ENCODE measurements around the gene PALLD. TPM values are rescaled to one million over a fixed set of nuclear protein-coding genes. Genes with fewer than 3 reads are reported as not detected.
"Not testable (repeated sequence)": the region's sequence is repeated elsewhere in the genome, so short reads cannot be mapped to it uniquely, and the experiment has no call there.

PALLD gene
- total RNA-seq, 3 donors from 2014 or later, result 0.94 to 2.4 (median 1.2) TPM

DNA sequence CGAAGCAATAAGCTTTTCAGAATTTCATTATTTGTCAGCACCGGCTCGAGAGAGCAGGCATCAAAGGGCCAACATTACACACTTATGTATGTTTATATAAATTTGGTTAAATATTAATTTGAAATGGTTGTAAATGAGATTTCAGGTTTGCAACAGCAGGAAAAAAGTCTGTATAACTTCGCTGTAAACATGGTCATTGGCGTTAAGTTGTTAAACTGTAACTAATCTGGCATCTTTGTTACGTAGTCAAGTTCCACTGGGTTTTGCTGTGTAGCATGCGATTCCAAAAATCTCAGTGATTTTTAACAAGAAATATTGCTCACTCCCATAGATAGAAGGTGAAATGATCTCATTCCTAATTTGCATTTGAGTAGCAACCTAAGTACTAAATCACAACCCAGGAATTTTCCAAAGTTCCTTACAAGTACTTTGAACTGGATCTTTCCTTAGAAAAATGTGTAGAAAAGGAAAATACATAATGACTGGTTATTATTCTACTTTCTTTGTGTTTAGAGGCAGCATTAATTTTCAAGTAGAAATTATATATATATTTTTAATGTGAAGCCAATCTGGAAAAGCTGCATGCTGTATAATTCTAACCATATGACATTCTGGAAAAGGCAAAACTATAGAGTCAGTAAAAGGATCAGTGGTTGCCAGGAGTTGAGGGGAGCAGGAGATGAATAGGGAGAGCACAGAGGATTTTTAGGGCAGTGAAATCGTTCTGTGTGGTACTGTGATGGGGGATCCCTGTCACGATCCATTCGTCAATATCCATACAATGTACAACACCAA lies 291.1 kb downstream of the PALLD start:
- no peaks in the 10 kb centered on the region for H3K36me3 Mint-ChIP-seq (ENCODE audit: insufficient read depth)
- no peak overlapping the region for H3K4me3 Mint-ChIP-seq
- peaks cover 8% of the 10 kb centered on the region for H3K27me3 Mint-ChIP-seq (ENCODE audit: low read depth)
- no peaks in the 10 kb centered on the region for H3K4me1 Mint-ChIP-seq (ENCODE audit: low read depth)
- no peak for ATAC-seq
- no peaks in the 10 kb centered on the region for H3K9me3 Mint-ChIP-seq
- DNase-seq, result no peak

DNA sequence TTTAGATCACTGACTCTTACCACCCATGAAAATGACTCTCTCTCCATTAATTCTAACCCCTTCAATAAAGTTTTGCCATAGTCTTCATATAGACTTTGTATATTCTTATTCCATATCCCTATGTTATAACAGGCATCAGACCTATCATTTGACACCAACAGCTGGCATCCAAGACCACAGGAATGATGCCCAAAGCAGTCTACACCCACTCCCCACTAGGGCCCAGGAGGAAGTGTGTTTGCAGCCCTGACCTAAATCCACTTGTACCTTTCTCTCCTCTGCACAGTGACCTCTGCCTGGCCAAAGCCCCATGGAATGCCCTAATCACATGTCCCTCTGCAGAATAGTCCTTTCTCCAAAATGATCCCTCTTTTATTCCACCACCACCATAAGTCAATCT lies 294.0 kb downstream of the PALLD start:
- H3K9me3 Mint-ChIP-seq, result no peaks in the 10 kb centered on the region
- DNase-seq, result no peak
- no peaks in the 10 kb centered on the region for H3K27me3 Mint-ChIP-seq (ENCODE audit: low read depth)
- H3K36me3 Mint-ChIP-seq (ENCODE audit: insufficient read depth), result no peaks in the 10 kb centered on the region
- no peak overlapping the region for H3K4me3 Mint-ChIP-seq
- H3K4me1 Mint-ChIP-seq (ENCODE audit: low read depth), result no peaks in the 10 kb centered on the region
- ATAC-seq, result no peak

- H3K27me3 Mint-ChIP-seq (ENCODE audit: low read depth), result no peaks in the 10 kb centered on the region
- ATAC-seq (no peak), DNase-seq (no peak)
- no peaks in the 10 kb centered on the region for H3K4me1 Mint-ChIP-seq (ENCODE audit: low read depth)
- H3K36me3 Mint-ChIP-seq (ENCODE audit: insufficient read depth), result no peaks in the 10 kb centered on the region
- no peaks in the 10 kb centered on the region for H3K9me3 Mint-ChIP-seq
- no peak overlapping the region for H3K4me3 Mint-ChIP-seq
Observed at GRCh38 chr4:168791376-168791775, 294.5 kb downstream of the PALLD start.

- no peaks in the 10 kb centered on the region for H3K9me3 Mint-ChIP-seq
- no peak overlapping the region for H3K4me3 Mint-ChIP-seq
- no peak for DNase-seq
- no peaks in the 10 kb centered on the region for H3K36me3 Mint-ChIP-seq (ENCODE audit: insufficient read depth)
- ATAC-seq, result no peak
- no peaks in the 10 kb centered on the region for H3K4me1 Mint-ChIP-seq (ENCODE audit: low read depth)
- H3K27me3 Mint-ChIP-seq (ENCODE audit: low read depth), result no peaks in the 10 kb centered on the region
Observed at GRCh38 chr4:168793542-168793941, 296.7 kb downstream of the PALLD start.

DNA sequence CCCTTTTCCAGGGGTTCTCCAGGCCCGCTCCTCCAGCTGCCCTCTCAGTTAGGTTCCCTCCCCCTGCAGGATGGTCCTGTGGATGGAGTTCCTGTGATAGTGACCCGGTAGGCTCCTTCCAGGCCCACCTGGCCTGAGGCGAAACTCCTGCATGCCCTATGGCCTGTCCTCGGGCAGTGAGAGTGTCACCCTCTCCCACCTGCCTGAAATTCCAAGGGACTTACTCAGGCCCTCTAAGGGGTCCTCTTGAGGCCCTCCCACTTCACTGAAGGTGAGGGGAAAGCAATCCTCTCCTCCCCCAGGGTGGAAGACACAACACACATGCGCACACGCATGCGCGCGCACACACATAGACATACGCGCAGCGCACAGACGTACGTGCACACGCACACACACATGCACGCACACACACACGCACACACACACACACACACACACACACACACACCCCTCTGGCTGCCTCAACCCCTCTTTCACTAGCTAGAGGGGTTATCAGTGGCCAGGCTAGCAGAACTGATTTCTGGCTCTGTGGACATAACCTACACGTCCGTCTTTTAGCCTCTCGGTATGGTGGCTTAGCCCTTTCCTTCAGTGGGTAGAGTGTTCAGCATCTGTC lies 297.3 kb downstream of the PALLD start:
- Mint-ChIP-seq H3K27me3 (ENCODE audit: low read depth) (no peaks in the 10 kb centered on the region), H3K36me3 (ENCODE audit: insufficient read depth) (no peaks in the 10 kb centered on the region)

DNA sequence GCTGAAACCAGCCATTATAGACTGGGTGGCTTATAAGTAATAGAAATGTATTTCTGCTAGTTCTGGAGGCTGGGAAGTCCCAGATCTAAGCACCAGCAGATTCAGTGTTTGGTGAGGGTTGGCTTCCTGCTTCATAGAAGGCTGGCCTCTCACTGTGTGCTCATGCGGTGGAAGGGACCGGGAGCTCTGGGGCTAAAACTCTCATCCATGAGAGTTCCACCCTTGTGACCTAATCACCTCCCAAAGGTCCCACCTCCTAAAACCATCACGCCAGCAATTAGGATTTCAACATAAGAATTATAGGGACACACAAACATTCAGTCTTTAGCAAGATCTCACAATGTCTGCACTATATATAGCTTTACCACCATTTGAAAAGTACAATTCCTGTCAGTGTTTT lies 298.0 kb downstream of the PALLD start:
- DNase-seq, result no peak
- H3K9me3 Mint-ChIP-seq, result no peaks in the 10 kb centered on the region
- H3K4me1 Mint-ChIP-seq (ENCODE audit: low read depth), result no peaks in the 10 kb centered on the region
- no peak overlapping the region for H3K4me3 Mint-ChIP-seq
- ATAC-seq, result no peak
- no peaks in the 10 kb centered on the region for H3K36me3 Mint-ChIP-seq (ENCODE audit: insufficient read depth)
- H3K27me3 Mint-ChIP-seq (ENCODE audit: low read depth), result no peaks in the 10 kb centered on the region

More for the DNA sequence above, 297.3 kb downstream of the PALLD start:
- Mint-ChIP-seq H3K4me1 (ENCODE audit: low read depth) (no peaks in the 10 kb centered on the region), H3K4me3 (no peak overlapping the region), H3K9me3 (no peaks in the 10 kb centered on the region)
- ATAC-seq, result no peak
- DNase-seq, result no peak

GRCh38 chr4:168795346-168795745 lies 298.5 kb downstream of the PALLD start:
- DNase-seq, result no peak
- ATAC-seq, result no peak
- Mint-ChIP-seq H3K9me3 (no peaks in the 10 kb centered on the region), H3K4me1 (ENCODE audit: low read depth) (no peaks in the 10 kb centered on the region), H3K27me3 (ENCODE audit: low read depth) (no peaks in the 10 kb centered on the region), H3K4me3 (no peak overlapping the region), H3K36me3 (ENCODE audit: insufficient read depth) (no peaks in the 10 kb centered on the region)

DNA sequence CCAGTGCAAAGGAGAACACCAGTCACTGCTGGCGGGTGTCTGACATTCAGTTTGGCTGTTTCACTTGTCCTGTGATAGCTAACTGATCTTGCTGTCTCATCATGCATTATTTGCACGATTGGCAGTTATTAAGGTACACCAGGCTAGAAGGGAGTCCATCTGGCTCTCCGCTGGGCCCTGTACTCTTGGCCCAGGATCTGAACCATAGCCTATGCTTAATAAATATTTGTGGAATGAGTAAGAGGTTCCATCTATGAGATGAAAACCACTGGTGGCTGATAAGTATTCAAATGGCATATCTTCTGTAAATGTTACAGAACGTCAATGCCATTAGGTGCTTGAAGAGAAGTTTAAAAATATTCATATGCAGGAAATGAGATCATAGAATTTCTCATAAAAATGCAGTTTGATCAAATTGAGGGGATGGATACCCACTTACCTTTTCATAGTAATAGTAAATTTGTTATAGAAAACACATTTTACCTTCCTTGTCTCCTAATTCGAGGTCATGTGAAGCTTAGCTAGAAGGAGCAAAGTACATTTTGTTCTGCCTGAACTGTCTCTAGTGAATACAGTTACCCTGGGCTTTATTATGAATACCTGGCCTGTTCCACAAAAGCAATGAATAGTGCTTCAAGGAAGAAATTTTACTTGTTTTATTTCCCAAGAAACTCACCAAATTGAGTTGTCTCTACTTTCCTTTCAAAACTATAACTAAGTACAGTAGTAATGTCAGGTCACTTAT lies 299.7 kb downstream of the PALLD start:
- no peak overlapping the region for H3K4me3 Mint-ChIP-seq
- H3K9me3 Mint-ChIP-seq, result no peaks in the 10 kb centered on the region
- no peaks in the 10 kb centered on the region for H3K4me1 Mint-ChIP-seq (ENCODE audit: low read depth)
- no peak for ATAC-seq
- no peak for DNase-seq
- no peaks in the 10 kb centered on the region for H3K36me3 Mint-ChIP-seq (ENCODE audit: insufficient read depth)
- H3K27me3 Mint-ChIP-seq (ENCODE audit: low read depth), result no peaks in the 10 kb centered on the region

- ATAC-seq (no peak), DNase-seq (no peak)
- Mint-ChIP-seq H3K4me1 (ENCODE audit: low read depth) (no peaks in the 10 kb centered on the region), H3K4me3 (no peak overlapping the region), H3K9me3 (peaks cover 3% of the 10 kb centered on the region), H3K27me3 (ENCODE audit: low read depth) (no peaks in the 10 kb centered on the region), H3K36me3 (ENCODE audit: insufficient read depth) (no peaks in the 10 kb centered on the region)
Observed at GRCh38 chr4:168797194-168797593, 300.3 kb downstream of the PALLD start.

DNA sequence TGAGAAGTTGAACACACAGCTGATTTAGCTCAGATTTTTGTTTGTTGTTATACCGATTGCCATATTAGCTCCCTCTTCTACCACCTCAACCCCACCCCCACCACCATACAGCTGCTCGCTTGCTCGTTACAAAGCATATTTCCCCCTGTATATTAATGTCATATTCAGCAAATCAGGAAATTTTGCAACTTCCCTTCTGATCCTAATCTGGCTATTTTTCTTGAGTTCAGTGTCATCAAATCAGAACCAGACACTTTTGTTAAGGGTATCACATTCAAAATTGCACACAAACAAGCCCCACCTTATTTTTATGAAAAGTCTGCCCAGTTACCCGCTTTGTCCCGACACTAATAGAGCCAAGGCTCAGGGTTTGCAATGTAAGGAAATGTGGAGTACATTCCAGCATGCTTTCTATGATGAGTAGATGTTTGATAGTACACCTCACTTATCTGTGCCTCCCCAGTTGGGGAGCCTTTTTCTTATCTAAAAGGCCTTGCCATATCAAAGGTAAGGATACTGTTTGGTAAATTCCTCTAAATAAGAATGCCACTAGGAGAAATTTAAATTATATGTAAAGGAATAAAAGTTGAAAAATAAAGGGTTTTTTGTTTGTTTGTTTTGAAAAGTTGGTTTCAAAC lies 301.0 kb downstream of the PALLD start:
- ATAC-seq, result no peak
- Mint-ChIP-seq H3K4me1 (ENCODE audit: low read depth) (no peaks in the 10 kb centered on the region), H3K4me3 (no peak overlapping the region), H3K27me3 (ENCODE audit: low read depth) (no peaks in the 10 kb centered on the region), H3K9me3 (peaks cover 5% of the 10 kb centered on the region), H3K36me3 (ENCODE audit: insufficient read depth) (no peaks in the 10 kb centered on the region)
- no peak for DNase-seq

DNA sequence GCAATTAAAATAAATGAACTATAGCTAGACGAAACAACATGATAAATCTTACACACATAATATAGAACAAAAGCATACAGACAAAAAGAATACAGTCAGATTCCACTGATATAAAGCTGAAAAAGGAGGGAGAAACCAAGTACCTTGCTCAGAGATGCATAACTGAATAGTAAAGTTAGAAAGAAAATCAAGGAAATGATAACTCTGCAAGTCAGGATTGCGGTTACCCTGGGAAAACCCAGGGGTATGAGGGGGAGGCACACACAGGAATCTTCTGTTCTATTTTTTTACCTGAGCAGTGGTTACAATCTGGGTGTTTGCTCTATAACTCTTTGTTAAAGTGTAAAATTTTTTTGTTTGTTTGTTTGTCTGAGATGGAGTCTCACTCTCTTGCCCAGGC lies 304.1 kb downstream of the PALLD start:
- Mint-ChIP-seq H3K36me3 (ENCODE audit: insufficient read depth) (no peaks in the 10 kb centered on the region), H3K4me1 (ENCODE audit: low read depth) (no peaks in the 10 kb centered on the region), H3K27me3 (ENCODE audit: low read depth) (no peaks in the 10 kb centered on the region), H3K4me3 (no peak overlapping the region), H3K9me3 (peaks cover 5% of the 10 kb centered on the region)
- DNase-seq (no peak), ATAC-seq (no peak)

DNA sequence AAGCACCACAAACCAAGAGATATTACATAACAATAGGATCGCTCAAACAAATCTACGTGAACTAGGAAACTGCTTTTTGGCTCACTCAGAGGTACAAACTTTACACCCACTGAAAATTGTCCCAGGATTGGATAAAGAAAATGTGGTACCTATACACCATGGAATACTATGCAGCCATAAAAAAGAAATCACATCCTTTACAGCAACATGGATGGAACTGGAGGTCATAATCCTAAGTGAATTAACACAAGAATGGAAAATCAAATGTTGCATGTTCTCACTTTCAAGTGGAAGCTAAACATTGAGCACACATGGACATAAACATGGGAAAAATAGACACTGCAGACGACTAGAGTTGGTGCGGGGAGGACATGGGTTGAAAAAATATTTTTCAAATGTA lies 305.4 kb downstream of the PALLD start:
- Mint-ChIP-seq H3K4me3 (no peak overlapping the region), H3K9me3 (peaks cover 5% of the 10 kb centered on the region), H3K36me3 (ENCODE audit: insufficient read depth) (no peaks in the 10 kb centered on the region), H3K27me3 (ENCODE audit: low read depth) (peaks cover 6% of the 10 kb centered on the region), H3K4me1 (ENCODE audit: low read depth) (no peaks in the 10 kb centered on the region)
- ATAC-seq, result no peak
- DNase-seq, result no peak

DNA sequence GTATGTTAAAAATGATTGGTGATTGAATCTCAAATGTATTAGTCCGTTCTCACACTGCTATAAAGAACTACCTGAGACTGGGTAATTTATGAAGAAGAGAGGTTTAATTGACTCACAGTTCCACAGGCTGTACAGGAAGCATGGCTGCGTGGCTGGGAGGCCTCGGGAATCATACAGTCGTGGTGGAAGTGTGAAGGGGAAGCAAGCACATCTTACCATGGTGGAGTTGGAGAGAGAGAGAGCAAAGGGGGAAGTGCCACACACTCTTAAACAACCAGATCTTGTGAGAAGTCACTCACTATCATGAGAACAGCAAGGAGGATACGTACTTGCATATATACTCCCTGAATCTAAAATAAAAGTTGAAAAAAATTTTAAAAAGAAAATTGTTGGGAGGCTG lies 306.2 kb downstream of the PALLD start:
- H3K4me1 Mint-ChIP-seq (ENCODE audit: low read depth); H3K9me3 Mint-ChIP-seq; H3K4me3 Mint-ChIP-seq; H3K36me3 Mint-ChIP-seq (ENCODE audit: insufficient read depth); ATAC-seq; DNase-seq; H3K27me3 Mint-ChIP-seq (ENCODE audit: low read depth): not testable (repeated sequence)

- no peak for DNase-seq
- Mint-ChIP-seq H3K4me1 (ENCODE audit: low read depth) (no peaks in the 10 kb centered on the region), H3K4me3 (no peak overlapping the region), H3K9me3 (peaks cover 5% of the 10 kb centered on the region), H3K27me3 (ENCODE audit: low read depth) (peaks cover 6% of the 10 kb centered on the region), H3K36me3 (ENCODE audit: insufficient read depth) (no peaks in the 10 kb centered on the region)
- ATAC-seq, result no peak
Observed at GRCh38 chr4:168803732-168804131, 306.9 kb downstream of the PALLD start.
